ENCODE measurements around the gene LUC7L2. TPM values are rescaled to one million over a fixed set of nuclear protein-coding genes. Genes with fewer than 3 reads are reported as not detected.
"Not testable (repeated sequence)": the region's sequence is repeated elsewhere in the genome, so short reads cannot be mapped to it uniquely, and the experiment has no call there.

The LUC7L2 gene
- total RNA-seq (2014; rRNA removed; shearing (Covaris generic)): 45.9 and 61.2 TPM in 2 replicates

- peak; percentile 97 for DNase-seq (ENCODE audit: low spot score)
These were observed at the start of gene LUC7L2 for GRCh38 chr7:139359366-139360209. Gene LUC7L2 (plus strand): TSS chr7:139359894. CDS start chr7:139360262, 368 bp downstream.

GRCh38 chr7:139317939-139318505, 41.7 kb upstream of the LUC7L2 start:
- no peak for DNase-seq (ENCODE audit: low spot score)

- DNase-seq (ENCODE audit: low spot score): peak; percentile 31
These were observed 38.5 kb upstream of the LUC7L2 start for GRCh38 chr7:139321071-139321745.

- DNase-seq (ENCODE audit: low spot score): not testable (repeated sequence)
These were observed 35.0 kb upstream of the LUC7L2 start for GRCh38 chr7:139324709-139325108.

GRCh38 chr7:139328375-139328774, 31.3 kb upstream of the LUC7L2 start:
- no peak for DNase-seq (ENCODE audit: low spot score)

- no peak for DNase-seq (ENCODE audit: low spot score)
These were observed 30.6 kb upstream of the LUC7L2 start for GRCh38 chr7:139329119-139329518.

GRCh38 chr7:139330333-139331030, 29.2 kb upstream of the LUC7L2 start:
- no peak for DNase-seq (ENCODE audit: low spot score)

- DNase-seq (ENCODE audit: low spot score): no peak
These were observed 26.9 kb upstream of the LUC7L2 start for GRCh38 chr7:139332697-139333359.

GRCh38 chr7:139333443-139333842, 26.3 kb upstream of the LUC7L2 start:
- DNase-seq (ENCODE audit: low spot score): not testable (repeated sequence)

- DNase-seq (ENCODE audit: low spot score): no peak
These were observed 25.1 kb upstream of the LUC7L2 start for GRCh38 chr7:139334399-139335150.

GRCh38 chr7:139339025-139339424, 20.7 kb upstream of the LUC7L2 start:
- DNase-seq (ENCODE audit: low spot score): no peak

GRCh38 chr7:139339698-139340036, 20.0 kb upstream of the LUC7L2 start:
- DNase-seq (ENCODE audit: low spot score): no peak

- peak; percentile 100 for DNase-seq (ENCODE audit: low spot score)
These were observed 19.5 kb upstream of the LUC7L2 start for GRCh38 chr7:139340037-139340807.

- DNase-seq (ENCODE audit: low spot score): no peak
These were observed 19.0 kb upstream of the LUC7L2 start for GRCh38 chr7:139340808-139341057.

- peak; percentile 91 for DNase-seq (ENCODE audit: low spot score)
These were observed 18.5 kb upstream of the LUC7L2 start, which contains the start of gene FMC1 for GRCh38 chr7:139341058-139341775. Gene FMC1 (plus strand): TSS chr7:139341337. CDS start chr7:139341385, 48 bp downstream.

- no peak for DNase-seq (ENCODE audit: low spot score)
These were observed 17.9 kb upstream of the LUC7L2 start for GRCh38 chr7:139341776-139342226.

- no peak for DNase-seq (ENCODE audit: low spot score)
These were observed 14.7 kb upstream of the LUC7L2 start for GRCh38 chr7:139345042-139345441.

GRCh38 chr7:139351027-139351426, 8.7 kb upstream of the LUC7L2 start:
- no peak for DNase-seq (ENCODE audit: low spot score)

- no peak for DNase-seq (ENCODE audit: low spot score)
These were observed 5.0 kb upstream of the LUC7L2 start for GRCh38 chr7:139354729-139355128.
